SU-DHL-6 (cell line): ENCODE results near the gene SNN.

ENCODE experiments used
- H2AFZ ChIP-seq: fragments of 200-600 bp; sonication (generic); 2 replicates; pipeline ENCODE4 v1.6.1; 2014; ENCODE audit warnings: low read depth, mild to moderate bottlenecking, moderate library complexity, mixed read lengths, antibody characterized with exemption, low read length; ENCODE audit not compliant: severe bottlenecking
- H3F3A ChIP-seq: fragments of 200-600 bp; shearing (Covaris generic); 2 replicates; pipeline ENCODE4 v1.6.0; 2016; ENCODE audit warnings: antibody characterized with exemption, mild to moderate bottlenecking; ENCODE audit not compliant: insufficient read depth
- H3K27ac ChIP-seq: fragments of 200-600 bp; sonication (generic); 2 replicates; pipeline ENCODE4 v1.5.1; 2016; ENCODE audit warnings: low read depth, mild to moderate bottlenecking, low read length, moderate library complexity, mixed read lengths
- H3K27me3 ChIP-seq: fragments of 200-600 bp; sonication (generic), shearing (Covaris generic); 2 replicates; pipeline ENCODE4 v1.6.0; 2014; ENCODE audit warnings: mild to moderate bottlenecking, low read length
- H3K36me3 ChIP-seq: fragments of 200-600 bp; sonication (generic); 2 replicates; pipeline ENCODE4 v1.6.1; 2014; ENCODE audit warnings: mild to moderate bottlenecking, low read length, mixed read lengths
- H3K4me2 ChIP-seq: fragments of 300-600, 200-600 bp; shearing (Covaris generic), sonication (generic); 2 replicates; pipeline ENCODE4 v1.6.0; 2014; ENCODE audit warnings: low read length, low read depth, mild to moderate bottlenecking; ENCODE audit not compliant: poor library complexity, severe bottlenecking
- H3K4me3 ChIP-seq: fragments of 200-600 bp; sonication (generic); 2 replicates; pipeline ENCODE4 v1.5.1; 2014; ENCODE audit warnings: antibody characterized with exemption, low read length, mild to moderate bottlenecking, mixed read lengths; ENCODE audit not compliant: insufficient read depth, poor library complexity, severe bottlenecking
- H3K79me2 ChIP-seq: fragments of 200-600 bp; sonication (generic); 2 replicates; pipeline ENCODE4 v1.6.1; 2014; ENCODE audit warnings: mild to moderate bottlenecking, low read length, moderate library complexity; ENCODE audit not compliant: insufficient read depth
- H3K9ac ChIP-seq: fragments of 200-600 bp; sonication (generic); 2 replicates; pipeline ENCODE4 v1.7.0; 2014; ENCODE audit warnings: mild to moderate bottlenecking, low read length
- H3K9me2 ChIP-seq: fragments of 200-600 bp; sonication (generic); replicated peaks from 2 replicates; pipeline ENCODE4 v1.6.1; 2014; ENCODE audit warnings: low read length; ENCODE audit not compliant: insufficient read depth
- H3K9me3 ChIP-seq: fragments of 200-600 bp; sonication (generic); 2 replicates; pipeline ENCODE4 v1.6.1; 2014; ENCODE audit warnings: low read length, mixed read lengths; ENCODE audit not compliant: insufficient read depth
- H4K20me1 ChIP-seq: fragments of 200-600 bp; sonication (generic); 2 replicates; pipeline ENCODE4 v1.6.1; 2014; ENCODE audit warnings: low read depth, mild to moderate bottlenecking, antibody characterized with exemption, low read length, moderate library complexity, mixed read lengths
- CTCF ChIP-seq: fragments of 200-600 bp; sonication (generic); IDR thresholded peaks from one replicate; pipeline ENCODE4 v1.5.1; 2017; ENCODE audit warnings: antibody characterized with exemption, mild to moderate bottlenecking, low read length, moderate library complexity; ENCODE audit not compliant: insufficient read depth, poor library complexity, severe bottlenecking
- EZH2phosphoT487 ChIP-seq: fragments of 200-600 bp; sonication (generic), shearing (Covaris generic); conservative IDR thresholded peaks from 2 replicates; pipeline ENCODE4 v1.6.1; 2018; ENCODE audit warnings: mild to moderate bottlenecking, antibody characterized with exemption, low read length, moderate library complexity, mixed read lengths

Gene SNN

GRCh38 chr16:11673091-11674000, 5.1 kb downstream of the SNN start:
- Histone ChIP-seq H3K9ac (no peak overlapping the region), H3F3A (no peaks in the 10 kb centered on the region), H2AFZ (no peak overlapping the region), H3K27me3 (no peaks in the 10 kb centered on the region), H3K9me2 (no peaks in the 10 kb centered on the region), H3K4me3 (no peak overlapping the region), H3K9me3 (no peaks in the 10 kb centered on the region), H3K27ac (no peak overlapping the region), H3K36me3 (no peaks in the 10 kb centered on the region), H4K20me1 (no peaks in the 10 kb centered on the region), H3K79me2 (no peaks in the 10 kb centered on the region), H3K4me2 (no peak overlapping the region)
- no peak for TF ChIP-seq CTCF
- TF ChIP-seq EZH2phosphoT487 = no peak

- Histone ChIP-seq H3K36me3 (peaks cover 3% of the 10 kb centered on the region; the same call in 1 of the 2 replicates), H3K9me2 (no peaks in the 10 kb centered on the region), H3K27me3 (no peaks in the 10 kb centered on the region), H3K27ac (no peak overlapping the region), H3F3A (no peaks in the 10 kb centered on the region), H3K9me3 (no peaks in the 10 kb centered on the region), H2AFZ (no peak overlapping the region), H3K9ac (no peak overlapping the region), H3K4me2 (no peak overlapping the region), H3K4me3 (no peak overlapping the region), H4K20me1 (no peaks in the 10 kb centered on the region), H3K79me2 (no peaks in the 10 kb centered on the region)
- TF ChIP-seq EZH2phosphoT487 (no peak), CTCF (no peak)
These were observed 6.0 kb downstream of the SNN start for GRCh38 chr16:11674001-11674817.

- Histone ChIP-seq H3K79me2 (no peaks in the 10 kb centered on the region), H3F3A (no peaks in the 10 kb centered on the region), H3K36me3 (peaks cover 3% of the 10 kb centered on the region; the same call in 1 of the 2 replicates), H3K9ac (no peak overlapping the region), H3K4me3 (no peak overlapping the region), H3K4me2 (no peak overlapping the region), H3K9me3 (no peaks in the 10 kb centered on the region), H2AFZ (no peak overlapping the region), H3K27ac (no peak overlapping the region), H4K20me1 (no peaks in the 10 kb centered on the region), H3K27me3 (no peaks in the 10 kb centered on the region), H3K9me2 (no peaks in the 10 kb centered on the region)
- TF ChIP-seq EZH2phosphoT487 (no peak), CTCF (no peak)
These were observed 6.7 kb downstream of the SNN start for GRCh38 chr16:11674818-11675560.
